Putamen (tissue), 1 donor: ENCODE measurements around the gene CALU.

Experiments used
- DNase-seq: peaks from one replicate; pipeline ENCODE4 v3.0.0-alpha.2; 2016; ENCODE audit warnings: low spot score

The CALU gene

GRCh38 chr7:128739048-128739962, at the start of gene CALU:
Gene CALU, plus strand, starts transcription at chr7:128739359. Its CDS starts 9,225 bp downstream, at chr7:128748584.
- peak; percentile 95 for DNase-seq

- DNase-seq, result no peak
These were observed 47.9 kb upstream of the CALU start for GRCh38 chr7:128691227-128691626.

- DNase-seq, result no peak
These were observed 46.4 kb upstream of the CALU start for GRCh38 chr7:128692623-128693270.

GRCh38 chr7:128693373-128694015, 45.7 kb upstream of the CALU start:
- no peak for DNase-seq

GRCh38 chr7:128694738-128695137, 44.4 kb upstream of the CALU start:
- DNase-seq, result no peak

- DNase-seq, result no peak
These were observed 41.8 kb upstream of the CALU start for GRCh38 chr7:128697302-128697905.

- DNase-seq, result no peak
These were observed 39.9 kb upstream of the CALU start for GRCh38 chr7:128699196-128699712.

- no peak for DNase-seq
These were observed 39.3 kb upstream of the CALU start for GRCh38 chr7:128699895-128700294.

- DNase-seq, result no peak
These were observed 37.9 kb upstream of the CALU start for GRCh38 chr7:128701062-128701785.

GRCh38 chr7:128703609-128704241, 35.4 kb upstream of the CALU start:
- no peak for DNase-seq

- DNase-seq, result peak; percentile 48
These were observed 33.2 kb upstream of the CALU start for GRCh38 chr7:128705891-128706333.

- DNase-seq, result no peak
These were observed 31.4 kb upstream of the CALU start for GRCh38 chr7:128707752-128708151.

- no peak for DNase-seq
These were observed 30.9 kb upstream of the CALU start for GRCh38 chr7:128708235-128708634.

- DNase-seq, result no peak
These were observed 30.3 kb upstream of the CALU start for GRCh38 chr7:128708824-128709223.

- DNase-seq, result no peak
These were observed 28.7 kb upstream of the CALU start for GRCh38 chr7:128710481-128710880.

GRCh38 chr7:128713794-128714193, 25.4 kb upstream of the CALU start:
- DNase-seq, result no peak

GRCh38 chr7:128714701-128715495, 24.3 kb upstream of the CALU start:
- no peak for DNase-seq

GRCh38 chr7:128718967-128719642, 20.1 kb upstream of the CALU start:
- DNase-seq, result no peak

GRCh38 chr7:128721376-128721775, 17.8 kb upstream of the CALU start:
- no peak for DNase-seq
